ENCODE data around the gene ZBTB42.

Gene ZBTB42

GRCh38 chr14:104787736-104788135 is 13.2 kb upstream of the ZBTB42 start:
- DNase-seq, result no peak
- no peak overlapping the region for H3K27ac Mint-ChIP-seq

GRCh38 chr14:104788161-104788818 is 12.6 kb upstream of the ZBTB42 start:
- Mint-ChIP-seq H3K4me3 (no peak overlapping the region), H3K36me3 (ENCODE audit: low read depth) (no peaks in the 10 kb centered on the region)
- TF ChIP-seq, protein P1, sequence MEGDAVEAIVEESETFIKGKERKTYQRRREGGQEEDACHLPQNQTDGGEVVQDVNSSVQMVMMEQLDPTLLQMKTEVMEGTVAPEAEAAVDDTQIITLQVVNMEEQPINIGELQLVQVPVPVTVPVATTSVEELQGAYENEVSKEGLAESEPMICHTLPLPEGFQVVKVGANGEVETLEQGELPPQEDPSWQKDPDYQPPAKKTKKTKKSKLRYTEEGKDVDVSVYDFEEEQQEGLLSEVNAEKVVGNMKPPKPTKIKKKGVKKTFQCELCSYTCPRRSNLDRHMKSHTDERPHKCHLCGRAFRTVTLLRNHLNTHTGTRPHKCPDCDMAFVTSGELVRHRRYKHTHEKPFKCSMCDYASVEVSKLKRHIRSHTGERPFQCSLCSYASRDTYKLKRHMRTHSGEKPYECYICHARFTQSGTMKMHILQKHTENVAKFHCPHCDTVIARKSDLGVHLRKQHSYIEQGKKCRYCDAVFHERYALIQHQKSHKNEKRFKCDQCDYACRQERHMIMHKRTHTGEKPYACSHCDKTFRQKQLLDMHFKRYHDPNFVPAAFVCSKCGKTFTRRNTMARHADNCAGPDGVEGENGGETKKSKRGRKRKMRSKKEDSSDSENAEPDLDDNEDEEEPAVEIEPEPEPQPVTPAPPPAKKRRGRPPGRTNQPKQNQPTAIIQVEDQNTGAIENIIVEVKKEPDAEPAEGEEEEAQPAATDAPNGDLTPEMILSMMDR (IDR thresholded peaks at IDR 0.05), result no peak

More at GRCh38 chr14:104787736-104788135, 13.2 kb upstream of the ZBTB42 start:
- no peak overlapping the region for H3K4me3 Mint-ChIP-seq
- no peaks in the 10 kb centered on the region for H3K9me3 Mint-ChIP-seq
- no peaks in the 10 kb centered on the region for H3K27me3 Mint-ChIP-seq (ENCODE audit: low read depth, poor library complexity)
- H3K36me3 Mint-ChIP-seq (ENCODE audit: low read depth), result no peaks in the 10 kb centered on the region
- TF ChIP-seq, protein P1 (IDR thresholded peaks at IDR 0.05), result no peak
- peaks cover 6% of the 10 kb centered on the region for H3K4me1 Mint-ChIP-seq

DNA sequence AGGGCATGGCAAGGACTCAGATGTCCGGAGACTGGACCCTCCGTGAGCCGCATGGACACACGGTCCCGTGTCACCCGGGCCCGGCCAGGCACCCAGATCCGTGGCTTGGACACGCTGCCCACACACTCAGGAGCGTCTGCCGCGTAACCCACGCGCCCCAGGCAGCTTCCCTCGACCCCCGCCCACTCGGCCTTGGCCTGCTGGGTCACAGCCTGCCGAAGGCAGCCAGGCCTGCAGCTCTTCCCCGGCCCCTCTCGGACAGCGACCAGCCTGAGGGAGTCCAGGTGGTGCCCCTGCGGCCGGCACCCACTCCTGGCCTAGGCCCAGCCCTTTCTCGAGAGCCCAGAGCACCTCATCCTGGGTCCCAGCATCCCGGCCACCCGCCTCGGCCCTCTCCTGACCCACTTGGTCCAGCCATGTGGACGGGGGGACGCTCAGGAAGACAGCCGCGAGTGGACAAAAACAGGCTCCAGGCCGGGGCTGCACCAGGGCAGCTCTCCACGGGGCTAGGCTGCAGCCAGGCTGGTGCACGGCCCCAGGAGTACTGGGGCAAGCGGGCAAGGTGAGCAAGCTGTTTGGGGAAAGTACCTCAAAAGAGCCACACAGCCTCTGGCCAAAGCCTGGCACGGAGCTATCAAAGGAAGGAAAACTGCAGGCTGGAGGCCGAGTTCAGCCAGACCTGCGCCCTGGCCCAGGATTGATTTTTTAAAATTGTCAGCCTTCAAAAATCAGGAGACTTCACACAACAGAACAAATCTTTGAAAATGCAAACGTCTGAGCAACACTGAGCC is 11.8 kb upstream of the ZBTB42 start:
- H3K4me1 Mint-ChIP-seq, result peaks cover 19% of the 10 kb centered on the region
- no peak overlapping the region for H3K27ac Mint-ChIP-seq
- H3K36me3 Mint-ChIP-seq (ENCODE audit: low read depth), result no peaks in the 10 kb centered on the region
- TF ChIP-seq, protein P1 (IDR thresholded peaks at IDR 0.05), result no peak
- DNase-seq, result no peak
- H3K4me3 Mint-ChIP-seq, result no peak overlapping the region
- H3K9me3 Mint-ChIP-seq, result no peaks in the 10 kb centered on the region
- no peaks in the 10 kb centered on the region for H3K27me3 Mint-ChIP-seq (ENCODE audit: low read depth, poor library complexity)

More at GRCh38 chr14:104788161-104788818, 12.6 kb upstream of the ZBTB42 start:
- no peak for DNase-seq
- Mint-ChIP-seq H3K27ac (no peak overlapping the region), H3K9me3 (no peaks in the 10 kb centered on the region), H3K4me1 (peaks cover 12% of the 10 kb centered on the region), H3K27me3 (ENCODE audit: low read depth, poor library complexity) (no peaks in the 10 kb centered on the region)

- Mint-ChIP-seq H3K4me1 (peaks cover 26% of the 10 kb centered on the region), H3K9me3 (no peaks in the 10 kb centered on the region), H3K27ac (no peak overlapping the region), H3K4me3 (no peak overlapping the region), H3K27me3 (ENCODE audit: low read depth, poor library complexity) (no peaks in the 10 kb centered on the region), H3K36me3 (ENCODE audit: low read depth) (no peaks in the 10 kb centered on the region)
- TF ChIP-seq, protein P1 (IDR thresholded peaks at IDR 0.05), result no peak
- no peak for DNase-seq
Observed at GRCh38 chr14:104789752-104790743, 10.9 kb upstream of the ZBTB42 start.

DNA sequence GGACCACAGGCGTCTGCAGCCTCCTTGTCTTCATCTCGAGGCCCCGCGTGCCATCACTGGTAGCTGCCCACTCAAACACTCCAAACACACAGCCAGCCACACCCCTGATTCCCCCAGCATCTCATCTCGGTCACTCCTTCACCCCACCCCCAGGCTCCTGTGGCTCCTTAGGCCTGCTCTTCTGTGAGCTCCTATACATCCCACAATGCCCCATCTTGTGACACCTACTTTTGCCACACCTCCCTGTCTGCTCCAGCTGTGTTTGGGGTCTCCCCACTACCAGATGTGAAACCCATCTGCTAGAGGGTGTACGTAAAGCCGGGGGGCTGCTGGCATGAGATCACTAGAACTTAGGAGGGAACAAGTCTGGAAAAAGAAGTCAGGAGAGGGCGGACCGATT is 9.5 kb upstream of the ZBTB42 start:
- H3K9me3 Mint-ChIP-seq, result no peaks in the 10 kb centered on the region
- H3K36me3 Mint-ChIP-seq (ENCODE audit: low read depth), result no peaks in the 10 kb centered on the region
- H3K27ac Mint-ChIP-seq, result no peak overlapping the region
- TF ChIP-seq, protein P1 (IDR thresholded peaks at IDR 0.05), result no peak
- no peak for DNase-seq
- H3K27me3 Mint-ChIP-seq (ENCODE audit: low read depth, poor library complexity), result no peaks in the 10 kb centered on the region
- H3K4me3 Mint-ChIP-seq, result no peak overlapping the region
- H3K4me1 Mint-ChIP-seq, result peaks cover 32% of the 10 kb centered on the region
